Measurements from ENCODE around the gene GJE1.

Gene GJE1

DNA sequence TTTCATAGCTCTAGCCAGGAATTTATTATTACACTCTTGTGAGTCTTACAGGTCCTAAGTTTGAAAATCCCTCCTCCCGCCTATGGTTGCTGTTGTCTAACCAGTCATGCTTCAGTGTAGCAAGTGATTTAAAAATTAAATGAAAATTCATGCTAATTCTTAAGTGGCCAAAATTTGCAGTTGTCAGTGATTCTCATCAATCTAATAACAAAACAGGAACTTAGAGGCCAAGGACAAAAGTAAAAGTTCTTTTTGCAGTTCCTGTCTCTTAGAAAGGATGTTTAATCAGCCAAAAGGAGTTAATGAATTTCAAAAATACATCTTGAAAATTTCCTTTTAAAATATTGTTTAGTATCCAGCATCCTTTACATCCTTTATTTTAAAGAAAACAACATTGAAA lies 50.6 kb downstream of the GJE1 start:
- Histone ChIP-seq H3K27me3 (ENCODE audit: insufficient read depth, insufficient read length) (no peaks in the 10 kb centered on the region), H3K4me1 (ENCODE audit: insufficient read depth, insufficient read length) (no peaks in the 10 kb centered on the region), H3K4me3 (ENCODE audit: insufficient read length, low read depth) (no peak overlapping the region), H3K9me3 (ENCODE audit: insufficient read depth, low read length) (no peaks in the 10 kb centered on the region), H3K9ac (ENCODE audit: insufficient read length, low read depth) (no peak overlapping the region), H3K36me3 (ENCODE audit: insufficient read depth, insufficient read length, low read length) (peaks cover 3% of the 10 kb centered on the region)
- DNase-seq (ENCODE audit: low read depth, low spot score), result no peak
- TF ChIP-seq SUZ12 (IDR thresholded peaks at IDR 0.05; ENCODE audit: extremely low read depth, insufficient read depth, insufficient read length) (no peak), YY1 (IDR thresholded peaks at IDR 0.05; ENCODE audit: insufficient read depth, insufficient read length) (no peak), ZNF274 (IDR thresholded peaks at IDR 0.05; ENCODE audit: low read depth, low read length) (no peak)

DNA sequence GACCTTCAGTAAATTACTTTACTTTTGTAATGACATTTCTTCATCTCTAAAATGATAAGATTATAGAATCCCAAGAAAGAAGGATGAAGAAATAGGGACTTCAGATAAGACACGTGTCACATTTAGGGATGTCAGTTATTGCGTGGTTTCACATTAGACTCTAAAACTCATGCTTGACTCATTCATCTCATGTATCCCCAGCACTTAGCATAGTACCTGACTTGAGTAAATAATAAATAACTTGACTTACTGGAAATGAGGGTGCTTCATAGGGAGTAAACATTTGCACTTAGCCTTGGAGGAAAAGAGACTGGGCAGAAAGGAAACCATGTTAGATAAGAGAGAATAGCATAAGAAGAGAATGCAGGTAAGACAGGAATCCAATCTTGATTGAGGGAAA lies 51.6 kb downstream of the GJE1 start:
- H3K4me3 ChIP-seq (ENCODE audit: insufficient read length, low read depth), result no peak overlapping the region
- peaks cover 3% of the 10 kb centered on the region for H3K36me3 ChIP-seq (ENCODE audit: insufficient read depth, insufficient read length, low read length)
- TF ChIP-seq SUZ12 (IDR thresholded peaks at IDR 0.05; ENCODE audit: extremely low read depth, insufficient read depth, insufficient read length), result no peak
- TF ChIP-seq YY1 (IDR thresholded peaks at IDR 0.05; ENCODE audit: insufficient read depth, insufficient read length), result no peak
- TF ChIP-seq ZNF274 (IDR thresholded peaks at IDR 0.05; ENCODE audit: low read depth, low read length), result no peak
- no peaks in the 10 kb centered on the region for H3K27me3 ChIP-seq (ENCODE audit: insufficient read depth, insufficient read length)
- H3K4me1 ChIP-seq (ENCODE audit: insufficient read depth, insufficient read length), result no peaks in the 10 kb centered on the region
- no peak for DNase-seq (ENCODE audit: low read depth, low spot score)
- no peaks in the 10 kb centered on the region for H3K9me3 ChIP-seq (ENCODE audit: insufficient read depth, low read length)
- H3K9ac ChIP-seq (ENCODE audit: insufficient read length, low read depth), result no peak overlapping the region
